KOPT-K1 (cell line): Measurements from ENCODE around the gene RCE1.

ENCODE experiments used
- H3K27ac ChIP-seq: fragments of 200-600 bp; sonication (generic); 2 replicates; pipeline ENCODE4 v1.5.1; 2016; ENCODE audit warnings: antibody characterized with exemption, mild to moderate bottlenecking, low read depth, low read length; ENCODE audit not compliant: poor library complexity, severe bottlenecking
- H3K36me3 ChIP-seq: fragments of 200-600 bp; sonication (generic); 2 replicates; pipeline ENCODE4 v1.5.1; 2017; ENCODE audit warnings: antibody characterized with exemption, mild to moderate bottlenecking, low read length, moderate library complexity; ENCODE audit not compliant: insufficient read depth
- H3K9me3 ChIP-seq: fragments of 200-600 bp; sonication (generic); 2 replicates; pipeline ENCODE4 v1.5.1; 2017; ENCODE audit warnings: antibody characterized with exemption, low read length, mild to moderate bottlenecking; ENCODE audit not compliant: insufficient read depth, poor library complexity, severe bottlenecking

RCE1 gene

DNA sequence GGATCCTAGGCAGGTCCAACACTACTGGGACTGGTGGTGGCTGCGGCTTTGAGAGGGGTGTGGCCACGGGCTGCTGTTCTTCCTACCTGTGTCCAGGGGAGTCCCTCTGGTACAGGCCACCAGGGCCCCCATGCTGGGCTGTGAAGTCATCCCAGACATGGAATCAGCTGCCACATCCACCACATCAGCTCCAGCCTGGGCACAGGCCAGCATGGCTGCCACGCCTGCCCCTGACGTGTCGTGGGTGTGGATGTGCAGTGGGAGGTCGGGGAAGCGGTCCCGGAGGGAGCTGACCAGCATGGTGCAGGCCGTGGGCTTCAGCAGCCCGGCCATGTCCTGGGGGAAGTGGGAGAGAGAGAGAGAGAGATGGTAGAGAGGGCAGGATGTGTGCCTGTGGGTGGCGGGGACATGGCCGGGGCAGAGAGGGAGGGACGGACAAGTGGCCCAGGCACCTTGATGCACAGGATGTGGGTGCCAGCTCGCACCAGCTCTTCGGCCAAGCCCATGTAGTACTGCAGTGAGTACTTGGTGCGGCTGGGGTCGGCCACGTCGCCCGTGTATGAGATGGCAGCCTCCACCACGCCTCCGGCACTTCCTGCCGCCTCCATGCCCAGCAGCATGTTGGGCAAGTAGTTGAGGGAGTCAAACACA, 7.5 kb downstream of the RCE1 start:
- peaks cover 39% of the 10 kb centered on the region for H3K36me3 ChIP-seq

DNA sequence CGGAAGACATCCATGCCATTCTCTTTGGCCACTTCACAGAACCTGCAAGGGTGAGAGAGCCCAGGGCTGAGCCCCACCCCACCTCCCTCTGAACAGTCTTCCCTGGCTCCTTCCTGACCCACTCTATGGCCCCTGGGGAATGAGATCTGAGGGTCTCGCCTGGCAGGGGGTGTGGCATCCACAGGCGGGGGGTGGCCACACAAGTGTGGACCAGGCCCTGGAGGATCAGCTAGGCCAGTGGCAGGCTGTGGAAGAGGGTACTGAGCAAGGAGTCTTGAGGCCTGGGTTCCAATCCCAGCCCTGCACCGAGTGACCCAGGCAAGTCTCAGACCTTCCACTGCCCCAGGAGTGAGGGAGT, 8.0 kb downstream of the RCE1 start:
- Histone ChIP-seq H3K9me3 (no peaks in the 10 kb centered on the region), H3K27ac (no peak overlapping the region), H3K36me3 (peaks cover 34% of the 10 kb centered on the region)

More for the DNA sequence above, 7.5 kb downstream of the RCE1 start:
- Histone ChIP-seq H3K9me3 (no peaks in the 10 kb centered on the region), H3K27ac (no peak overlapping the region)

DNA sequence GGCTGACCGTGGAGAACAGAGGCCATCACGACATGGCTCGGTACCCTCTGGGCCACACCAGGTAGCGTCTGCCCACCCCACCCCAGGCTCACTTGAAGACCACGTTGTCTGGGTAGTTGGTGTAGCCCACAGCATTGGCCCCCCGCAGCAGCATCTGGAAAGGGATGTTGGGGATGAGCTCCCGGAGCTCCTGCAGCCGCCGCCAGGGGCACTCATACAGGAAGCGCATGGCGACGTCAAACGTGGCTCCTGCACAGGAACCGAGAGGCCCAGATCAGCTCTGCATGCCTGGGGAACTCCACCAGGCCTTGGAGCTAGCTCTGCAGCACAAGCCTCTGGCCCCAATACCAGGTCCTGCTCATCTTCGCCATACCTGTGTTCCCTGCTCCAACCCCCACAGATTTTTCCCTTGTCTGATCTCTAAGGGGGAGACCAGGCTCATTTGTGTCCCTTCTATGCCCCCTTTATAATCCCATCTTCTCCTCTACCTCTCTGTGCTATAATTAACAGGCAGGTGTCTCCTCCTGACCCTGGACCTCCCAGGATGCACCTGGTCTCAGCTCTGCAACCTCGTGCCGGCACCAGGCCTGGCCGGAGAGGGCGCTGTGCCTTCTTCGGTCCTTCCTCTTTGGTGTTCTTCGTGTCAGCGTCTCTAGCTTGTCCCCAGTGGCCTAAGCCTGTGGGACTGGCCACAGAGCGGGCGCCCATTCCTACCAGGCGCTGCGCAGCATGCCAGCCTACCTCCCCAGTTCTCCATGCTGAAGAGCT, 8.6 kb downstream of the RCE1 start:
- H3K9me3 ChIP-seq, result no peaks in the 10 kb centered on the region
- H3K36me3 ChIP-seq, result peaks cover 27% of the 10 kb centered on the region
- no peak overlapping the region for H3K27ac ChIP-seq

DNA sequence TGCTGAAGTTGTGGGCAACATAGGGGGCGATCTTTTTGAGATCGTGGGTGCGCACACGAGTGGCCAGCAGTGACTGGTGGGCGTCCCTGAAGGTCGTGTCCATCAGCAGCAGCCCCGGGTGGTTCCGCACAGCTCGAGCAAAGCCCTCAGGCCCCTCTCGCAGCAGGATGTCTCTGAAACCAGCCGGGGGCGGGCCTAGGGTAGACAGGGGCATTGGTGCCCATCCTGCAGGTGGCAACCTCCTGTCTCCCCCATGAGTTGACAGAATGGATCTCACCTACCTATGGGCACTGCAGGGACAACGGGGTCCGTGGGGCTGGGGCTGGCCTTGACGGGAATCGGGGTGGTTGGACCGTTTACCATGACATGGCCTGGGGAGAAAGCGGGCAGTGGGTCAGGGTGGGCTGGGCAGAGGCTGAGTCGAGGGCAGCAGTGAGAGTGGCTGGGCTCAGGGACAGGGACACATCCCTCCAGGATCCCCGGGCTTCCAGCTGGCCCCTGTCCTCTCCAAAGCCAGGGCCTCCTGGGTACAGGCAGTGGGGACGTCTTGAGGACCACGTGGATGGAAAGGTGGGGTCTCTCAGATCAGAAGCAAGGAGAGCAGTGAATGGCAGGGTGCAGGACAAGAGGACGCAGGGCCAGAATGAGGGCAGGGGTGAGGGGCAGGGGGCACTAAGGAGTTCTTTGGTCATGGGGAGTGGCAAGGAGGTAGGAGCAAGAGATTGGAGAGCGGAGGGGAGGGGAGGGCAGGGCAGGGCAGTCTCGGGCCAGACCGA, 9.4 kb downstream of the RCE1 start:
- Histone ChIP-seq H3K36me3 (peaks cover 22% of the 10 kb centered on the region), H3K9me3 (no peaks in the 10 kb centered on the region), H3K27ac (no peak overlapping the region)

DNA sequence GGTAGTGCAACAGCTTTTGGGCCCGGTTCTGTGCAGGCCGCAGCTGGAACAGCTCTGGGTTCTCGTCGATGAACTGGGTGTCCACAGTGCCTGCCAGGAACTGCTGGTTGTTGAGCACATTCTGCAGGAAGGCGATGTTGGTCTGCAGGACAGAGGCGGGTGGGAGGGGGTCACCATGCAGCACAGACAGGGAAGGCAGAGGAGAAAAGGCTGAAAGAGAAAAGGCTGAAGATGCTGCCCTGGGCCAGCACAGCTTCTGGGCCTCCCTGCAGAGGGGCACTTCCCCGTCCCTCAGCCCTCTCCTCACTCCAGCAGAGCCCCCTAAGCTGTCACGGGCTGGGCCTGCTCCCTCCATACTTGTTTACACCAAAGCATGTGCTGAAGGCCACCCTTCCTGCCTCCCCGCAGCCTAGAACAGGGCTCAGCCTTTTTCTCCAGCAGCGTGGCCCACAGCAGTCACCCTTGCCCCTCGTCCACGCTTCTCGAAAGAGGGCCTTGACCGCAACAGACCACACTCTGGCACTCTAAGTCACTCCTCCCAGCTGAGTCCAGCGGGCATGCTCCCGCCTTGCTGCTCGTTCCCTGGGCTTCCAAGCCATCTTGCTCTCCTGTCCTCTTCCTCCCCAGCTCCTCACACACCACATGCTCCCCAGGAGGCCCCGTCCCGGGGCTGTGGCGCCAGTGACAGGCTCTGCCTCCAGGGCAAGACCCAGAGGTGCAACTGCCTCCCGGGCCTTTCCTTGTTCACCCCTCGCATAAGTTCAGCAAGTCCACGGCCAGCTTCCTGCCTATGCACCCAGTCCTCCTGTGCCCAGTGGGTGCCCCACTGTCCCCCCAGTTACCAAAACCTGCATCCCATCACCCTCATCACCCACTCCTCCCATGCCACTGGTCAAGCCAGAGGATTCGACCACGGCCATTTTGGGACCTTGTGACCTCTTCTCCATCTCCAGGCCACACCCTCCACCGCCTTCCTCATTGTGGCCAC, 10.3 kb downstream of the RCE1 start:
- H3K36me3 ChIP-seq, result peaks cover 13% of the 10 kb centered on the region; the same call in 1 of the 2 replicates

DNA sequence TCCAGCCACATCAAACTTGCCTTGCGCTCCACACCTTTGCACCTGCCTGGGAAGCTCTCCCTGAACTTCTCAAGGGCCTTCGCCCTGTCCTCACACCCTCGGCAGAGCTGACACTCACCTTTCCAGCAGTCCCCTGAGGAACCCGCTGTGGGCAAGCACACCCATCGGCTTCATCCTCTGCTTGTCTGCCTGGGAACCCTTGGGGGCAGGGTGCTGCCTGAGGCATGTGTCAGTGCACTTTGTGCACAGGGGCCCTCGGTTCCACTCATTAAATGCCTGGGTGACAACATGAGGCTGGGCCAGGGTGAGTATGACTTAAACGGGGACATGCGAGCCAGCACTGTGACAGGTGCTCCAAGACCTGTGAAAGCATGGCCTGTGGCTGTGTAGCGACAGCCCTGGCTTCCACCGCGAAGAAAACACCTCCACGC, 11.0 kb downstream of the RCE1 start:
- Histone ChIP-seq H3K9me3 (no peaks in the 10 kb centered on the region), H3K36me3 (peaks cover 12% of the 10 kb centered on the region; the same call in 1 of the 2 replicates), H3K27ac (no peak overlapping the region)

More for the DNA sequence above, 10.3 kb downstream of the RCE1 start:
- Histone ChIP-seq H3K27ac (no peak overlapping the region), H3K9me3 (no peaks in the 10 kb centered on the region)

DNA sequence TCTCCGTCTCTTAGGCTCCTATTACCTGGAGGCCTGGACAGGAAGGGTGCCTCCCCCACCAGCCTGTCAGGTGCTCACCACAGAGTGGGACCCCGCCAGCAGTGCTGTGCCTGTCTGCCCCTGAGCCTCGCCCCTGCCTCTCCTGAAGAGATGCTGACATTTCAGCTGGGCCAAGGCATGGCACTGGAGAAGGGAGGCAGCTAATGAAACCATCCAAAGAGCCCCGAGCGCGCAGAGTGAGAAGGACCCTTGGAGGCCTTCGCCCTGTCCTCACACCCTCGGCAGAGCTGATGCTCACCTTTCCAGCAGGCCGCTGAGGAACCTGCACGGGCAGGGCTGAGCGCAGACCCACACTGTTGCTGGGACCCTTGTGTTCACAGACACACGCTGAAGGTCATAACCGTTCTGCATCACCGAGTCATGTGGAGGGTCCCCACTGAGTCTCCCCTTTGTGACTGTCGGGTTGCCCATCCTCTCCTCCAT, 11.5 kb downstream of the RCE1 start:
- no peaks in the 10 kb centered on the region for H3K9me3 ChIP-seq
- H3K27ac ChIP-seq, result no peak overlapping the region
- H3K36me3 ChIP-seq, result peaks cover 12% of the 10 kb centered on the region

DNA sequence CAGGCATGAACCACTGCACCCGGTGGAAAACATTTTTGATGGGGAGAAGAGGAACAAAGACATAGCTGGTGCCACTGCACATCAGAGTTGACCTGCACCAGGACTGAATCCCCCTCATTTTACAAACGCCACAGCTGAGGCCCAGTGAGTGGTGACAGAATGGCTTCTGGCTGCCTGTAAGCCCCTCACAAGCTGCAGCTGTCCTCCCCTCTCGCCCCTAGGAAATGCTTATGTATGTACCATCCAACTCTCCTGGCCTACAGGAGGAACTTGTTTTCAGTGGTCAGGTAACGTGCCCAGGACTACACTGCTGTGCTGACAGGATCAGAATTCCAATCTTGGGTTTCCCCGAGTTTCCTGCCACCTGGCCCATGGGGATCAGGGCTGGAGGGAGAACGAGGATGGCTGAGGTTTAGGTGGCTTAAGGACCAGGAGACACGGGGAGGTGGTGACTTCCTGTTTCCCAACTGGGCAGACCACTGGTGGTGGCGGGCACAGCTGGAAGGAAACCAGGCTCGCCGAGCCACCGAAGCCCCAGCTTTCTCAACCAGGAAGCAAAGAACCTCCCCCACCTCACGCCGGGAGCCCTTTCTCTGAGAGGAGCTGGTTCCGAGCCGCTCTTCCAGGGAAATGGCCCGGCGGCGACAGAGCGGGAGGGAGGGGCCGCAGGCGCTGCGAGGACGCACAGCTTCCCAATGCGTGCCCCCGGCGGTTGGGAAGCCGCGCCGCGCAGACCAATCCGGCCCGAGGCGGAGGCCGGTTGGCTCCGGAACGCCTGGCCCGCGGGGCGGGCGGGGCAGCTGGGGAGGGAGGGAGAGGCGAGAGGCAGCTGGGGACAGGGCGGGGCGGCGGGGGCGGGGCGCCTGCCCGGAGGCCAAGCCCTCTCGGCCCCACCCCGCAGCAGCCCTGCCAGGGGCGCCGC, 12.6 kb downstream of the RCE1 start:
- peaks cover 16% of the 10 kb centered on the region for H3K36me3 ChIP-seq
- no peaks in the 10 kb centered on the region for H3K9me3 ChIP-seq
- peak overlapping the region; percentile 83 for H3K27ac ChIP-seq

DNA sequence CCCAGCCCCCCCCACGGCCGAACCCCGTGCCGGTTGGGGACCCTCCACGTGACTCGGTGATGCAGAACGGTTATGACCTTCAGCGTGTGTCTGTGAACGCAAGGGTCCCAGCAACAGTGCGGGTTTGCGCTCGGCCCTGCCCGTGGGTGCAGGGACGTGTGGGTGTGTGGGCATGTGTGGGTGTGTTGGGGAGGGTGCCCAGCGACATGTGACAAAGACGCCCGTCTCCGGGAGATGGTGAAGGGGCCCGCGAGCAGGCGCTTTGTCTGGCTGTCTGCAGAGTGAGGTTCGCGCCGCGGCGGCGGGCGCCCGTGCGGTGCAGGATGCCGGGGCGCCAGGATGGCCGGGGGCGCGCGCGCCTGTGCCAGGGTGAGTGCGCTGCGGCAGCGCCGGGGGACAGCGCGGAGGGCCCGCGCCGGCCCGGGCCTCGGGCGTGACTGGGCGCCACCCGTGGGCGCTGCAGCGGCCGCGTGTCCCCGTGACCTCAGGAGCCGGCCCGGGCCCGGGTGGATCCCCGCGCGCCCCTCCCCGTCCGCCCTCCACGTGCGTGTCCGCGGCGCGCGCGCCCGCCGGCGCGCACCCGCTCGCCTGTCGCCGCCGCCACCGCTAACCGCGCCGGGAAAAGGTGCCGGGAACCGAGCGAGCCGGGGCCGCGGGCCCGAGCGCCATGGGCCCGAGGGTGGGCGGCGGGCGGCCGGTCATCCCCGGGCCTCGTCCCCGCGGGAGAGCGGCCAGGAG, 13.4 kb downstream of the RCE1 start, which contains the start of gene LRFN4:
TSS of gene LRFN4 (plus strand) at position 569 of the 738 bp plus-strand sequence. CDS start 681 bp downstream, outside the sequence.
- no peaks in the 10 kb centered on the region for H3K9me3 ChIP-seq
- H3K27ac ChIP-seq, result peak within 1 kb of the TSS; percentile 83
- H3K36me3 ChIP-seq, result peaks cover 19% of the 10 kb centered on the region

DNA sequence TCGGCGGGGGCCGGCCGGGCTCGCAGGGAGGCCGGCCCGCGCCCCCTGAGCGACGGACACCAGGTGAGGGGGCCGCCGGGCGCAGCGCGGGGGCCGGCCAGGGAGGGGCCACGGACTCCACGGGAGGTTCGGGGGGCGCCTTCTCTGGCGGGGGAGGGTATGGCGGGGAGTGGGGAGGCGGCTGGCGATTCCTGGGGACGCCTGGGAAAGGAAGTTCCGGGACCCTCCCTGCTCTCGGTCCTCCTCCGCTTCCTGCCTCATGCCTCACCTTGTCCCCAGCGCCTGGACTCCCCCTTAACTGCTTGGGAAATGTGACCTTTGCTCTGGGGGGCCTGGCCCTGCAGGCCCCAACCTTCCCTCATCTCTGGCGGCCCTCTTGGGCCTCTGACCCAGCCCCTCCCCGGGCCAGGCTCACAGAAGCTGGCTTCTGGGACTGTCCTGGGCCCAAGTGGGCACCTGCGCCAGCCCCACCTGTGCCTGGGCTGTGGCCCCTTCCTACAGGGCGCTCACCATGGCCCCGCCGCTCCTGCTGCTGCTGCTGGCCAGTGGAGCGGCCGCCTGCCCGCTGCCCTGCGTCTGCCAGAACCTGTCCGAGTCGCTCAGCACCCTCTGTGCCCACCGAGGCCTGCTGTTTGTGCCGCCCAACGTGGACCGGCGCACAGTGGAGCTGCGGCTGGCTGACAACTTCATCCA, 14.1 kb downstream of the RCE1 start:
- H3K27ac ChIP-seq, result peak overlapping the region; percentile 83
- no peaks in the 10 kb centered on the region for H3K9me3 ChIP-seq
- peaks cover 19% of the 10 kb centered on the region for H3K36me3 ChIP-seq

DNA sequence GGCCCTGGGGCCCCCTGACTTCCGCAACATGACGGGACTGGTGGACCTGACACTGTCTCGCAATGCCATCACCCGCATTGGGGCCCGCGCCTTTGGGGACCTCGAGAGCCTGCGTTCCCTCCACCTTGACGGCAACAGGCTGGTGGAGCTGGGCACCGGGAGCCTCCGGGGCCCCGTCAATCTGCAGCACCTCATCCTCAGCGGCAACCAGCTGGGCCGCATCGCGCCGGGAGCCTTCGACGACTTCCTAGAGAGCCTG, 14.6 kb downstream of the RCE1 start:
- Histone ChIP-seq H3K36me3 (peaks cover 19% of the 10 kb centered on the region), H3K9me3 (no peaks in the 10 kb centered on the region), H3K27ac (no peak overlapping the region)

DNA sequence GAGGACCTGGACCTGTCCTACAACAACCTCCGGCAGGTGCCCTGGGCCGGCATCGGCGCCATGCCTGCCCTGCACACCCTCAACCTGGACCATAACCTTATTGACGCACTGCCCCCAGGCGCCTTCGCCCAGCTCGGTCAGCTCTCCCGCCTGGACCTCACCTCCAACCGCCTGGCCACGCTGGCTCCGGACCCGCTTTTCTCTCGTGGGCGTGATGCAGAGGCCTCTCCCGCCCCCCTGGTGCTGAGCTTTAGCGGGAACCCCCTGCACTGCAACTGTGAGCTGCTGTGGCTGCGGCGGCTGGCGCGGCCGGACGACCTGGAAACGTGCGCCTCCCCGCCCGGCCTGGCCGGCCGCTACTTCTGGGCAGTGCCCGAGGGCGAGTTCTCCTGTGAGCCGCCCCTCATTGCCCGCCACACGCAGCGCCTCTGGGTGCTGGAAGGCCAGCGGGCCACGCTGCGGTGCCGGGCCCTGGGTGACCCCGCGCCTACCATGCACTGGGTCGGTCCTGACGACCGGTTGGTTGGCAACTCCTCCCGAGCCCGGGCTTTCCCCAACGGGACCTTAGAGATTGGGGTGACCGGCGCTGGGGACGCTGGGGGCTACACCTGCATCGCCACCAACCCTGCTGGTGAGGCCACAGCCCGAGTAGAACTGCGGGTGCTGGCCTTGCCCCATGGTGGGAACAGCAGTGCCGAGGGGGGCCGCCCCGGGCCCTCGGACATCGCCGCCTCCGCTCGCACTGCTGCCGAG, 15.1 kb downstream of the RCE1 start:
- peaks cover 19% of the 10 kb centered on the region for H3K36me3 ChIP-seq
- H3K27ac ChIP-seq, result no peak overlapping the region
- no peaks in the 10 kb centered on the region for H3K9me3 ChIP-seq
